Suprapubic skin (tissue), 3 donors: ENCODE results near the gene NEK11.

ENCODE experiments used
- CTCF ChIP-seq, 2 donors: fragments of 200-600 bp in 1 of 2; fragments of 450-650 bp in 1 of 2; sonication (generic) in 1 of 2; IDR thresholded peaks; one replicate each; pipeline ENCODE4 v1.5.1; 2016 to 2019; ENCODE audit warnings: antibody characterized with exemption in 2 of 2, mild to moderate bottlenecking in 1 of 2, moderate library complexity in 1 of 2
- EP300 ChIP-seq: sonication (generic); formaldehyde crosslinking; IDR thresholded peaks from one replicate; pipeline ENCODE4 v1.6.1; 2017; ENCODE audit warnings: antibody characterized with exemption

GRCh38 chr3:131174752-131175151 is 148.1 kb downstream of the NEK11 start:
- no peak for TF ChIP-seq CTCF (IDR thresholded peaks at IDR 0.05)
- no peak for TF ChIP-seq EP300
